DND-41 (cell line): Measurements from ENCODE around the gene RABL6.

Source experiments
- ATAC-seq: fragments of 200-7000 bp; cut with Tn5 transposase; 3 replicates; pipeline ENCODE4 v1.9.1; 2021; ENCODE audit warnings: low read depth; ENCODE audit not compliant: insufficient read depth
- DNase-seq: peaks from one replicate; pipeline ENCODE4 v3.0.0-alpha.2; 2020
- H2AFZ ChIP-seq: 2 replicates; pipeline ENCODE4 v1.6.0; 2012; ENCODE audit warnings: low read depth, low read length
- H3K27ac ChIP-seq: 2 replicates; pipeline ENCODE4 v1.5.1; 2012; ENCODE audit warnings: low read length, inconsistent platforms
- H3K27me3 ChIP-seq: fragments of 200-600 bp; sonication (generic); 2 replicates; pipeline ENCODE4 v1.6.0; 2012; ENCODE audit warnings: low read length, mild to moderate bottlenecking, inconsistent platforms; ENCODE audit not compliant: insufficient read depth, poor library complexity
- H3K36me3 ChIP-seq: 2 replicates; pipeline ENCODE4 v1.5.1; 2012; ENCODE audit warnings: low read length, inconsistent platforms; ENCODE audit not compliant: insufficient read depth
- H3K4me1 ChIP-seq: 2 replicates; pipeline ENCODE4 v1.5.1; 2012; ENCODE audit warnings: mild to moderate bottlenecking, low read length; ENCODE audit not compliant: insufficient read depth
- H3K4me2 ChIP-seq: 2 replicates; pipeline ENCODE4 v1.6.0; 2012; ENCODE audit warnings: mild to moderate bottlenecking, moderate library complexity, low read length, inconsistent platforms; ENCODE audit not compliant: insufficient read depth
- H3K4me3 ChIP-seq, 2 experiments: fragments of 200-600 bp in 1 of 2; shearing (Covaris generic) in 1 of 2; 2 replicates each; pipeline ENCODE4 v1.5.1; 2012 to 2016; ENCODE audit warnings: inconsistent platforms in 2 of 2, low read length in 2 of 2, mild to moderate bottlenecking in 2 of 2, low read depth in 1 of 2, moderate library complexity in 1 of 2
- H3K79me2 ChIP-seq: 2 replicates; pipeline ENCODE4 v1.6.0; 2012; ENCODE audit warnings: low read length, inconsistent platforms; ENCODE audit not compliant: insufficient read depth
- H3K9ac ChIP-seq: 2 replicates; pipeline ENCODE4 v1.6.0; 2012; ENCODE audit warnings: low read depth, mild to moderate bottlenecking, inconsistent platforms, low read length, moderate library complexity
- H3K9me3 ChIP-seq: 2 replicates; pipeline ENCODE4 v1.5.1; 2012; ENCODE audit warnings: low read length, moderate library complexity, mild to moderate bottlenecking, inconsistent platforms; ENCODE audit not compliant: insufficient read depth, severe bottlenecking
- H4K20me1 ChIP-seq: 2 replicates; pipeline ENCODE4 v1.6.0; 2012; ENCODE audit warnings: low read length; ENCODE audit not compliant: insufficient read depth
- EZH2 ChIP-seq: IDR thresholded peaks from 3 replicates; pipeline ENCODE4 v1.6.1; 2012; ENCODE audit warnings: borderline replicate concordance, low read depth, mild to moderate bottlenecking, moderate library complexity, low read length, inconsistent platforms; ENCODE audit not compliant: severe bottlenecking
- TF ChIP-seq, protein P1 (sequence below): IDR thresholded peaks from 2 replicates; pipeline ENCODE4 v1.5.1; 2012; ENCODE audit warnings: borderline replicate concordance, low read length, moderate library complexity, mild to moderate bottlenecking; ENCODE audit not compliant: poor library complexity, severe bottlenecking; ENCODE audit errors: extremely low read depth

Gene RABL6

GRCh38 chr9:136850866-136851775 is 43.4 kb downstream of the RABL6 start:
- H3K27ac ChIP-seq, result no peak overlapping the region
- no peak overlapping the region for H3K4me2 ChIP-seq
- TF ChIP-seq EZH2, result no peak
- TF ChIP-seq, protein P1, sequence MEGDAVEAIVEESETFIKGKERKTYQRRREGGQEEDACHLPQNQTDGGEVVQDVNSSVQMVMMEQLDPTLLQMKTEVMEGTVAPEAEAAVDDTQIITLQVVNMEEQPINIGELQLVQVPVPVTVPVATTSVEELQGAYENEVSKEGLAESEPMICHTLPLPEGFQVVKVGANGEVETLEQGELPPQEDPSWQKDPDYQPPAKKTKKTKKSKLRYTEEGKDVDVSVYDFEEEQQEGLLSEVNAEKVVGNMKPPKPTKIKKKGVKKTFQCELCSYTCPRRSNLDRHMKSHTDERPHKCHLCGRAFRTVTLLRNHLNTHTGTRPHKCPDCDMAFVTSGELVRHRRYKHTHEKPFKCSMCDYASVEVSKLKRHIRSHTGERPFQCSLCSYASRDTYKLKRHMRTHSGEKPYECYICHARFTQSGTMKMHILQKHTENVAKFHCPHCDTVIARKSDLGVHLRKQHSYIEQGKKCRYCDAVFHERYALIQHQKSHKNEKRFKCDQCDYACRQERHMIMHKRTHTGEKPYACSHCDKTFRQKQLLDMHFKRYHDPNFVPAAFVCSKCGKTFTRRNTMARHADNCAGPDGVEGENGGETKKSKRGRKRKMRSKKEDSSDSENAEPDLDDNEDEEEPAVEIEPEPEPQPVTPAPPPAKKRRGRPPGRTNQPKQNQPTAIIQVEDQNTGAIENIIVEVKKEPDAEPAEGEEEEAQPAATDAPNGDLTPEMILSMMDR, result no peak
- H3K79me2 ChIP-seq, result peaks cover 6% of the 10 kb centered on the region
- H3K27me3 ChIP-seq, result no peaks in the 10 kb centered on the region
- peaks cover 15% of the 10 kb centered on the region for H4K20me1 ChIP-seq
- H2AFZ ChIP-seq, result no peak overlapping the region
- peaks cover 18% of the 10 kb centered on the region for H3K4me1 ChIP-seq
- no peaks in the 10 kb centered on the region for H3K9me3 ChIP-seq
- no peak overlapping the region for H3K4me3 ChIP-seq
- no peak for ATAC-seq
- no peak overlapping the region for H3K9ac ChIP-seq
- H3K36me3 ChIP-seq, result peaks cover 23% of the 10 kb centered on the region
- DNase-seq, result no peak

GRCh38 chr9:136851941-136852663 is 44.4 kb downstream of the RABL6 start, which contains the start of gene MAMDC4:
MAMDC4 (plus strand) TSS chr9:136852346; CDS start chr9:136852417, 71 bp downstream.
- peaks cover 18% of the 10 kb centered on the region for H3K4me1 ChIP-seq
- TF ChIP-seq, protein P1, result no peak
- no peak for TF ChIP-seq EZH2
- no peak within 1 kb of the TSS for H3K27ac ChIP-seq
- no peak within 1 kb of the TSS for H2AFZ ChIP-seq
- no peaks in the 10 kb centered on the region for H3K27me3 ChIP-seq
- H4K20me1 ChIP-seq, result peaks cover 15% of the 10 kb centered on the region
- H3K4me2 ChIP-seq, result no peak within 1 kb of the TSS
- H3K36me3 ChIP-seq, result peaks cover 23% of the 10 kb centered on the region
- H3K4me3 ChIP-seq, result no peak within 1 kb of the TSS
- H3K9ac ChIP-seq, result no peak within 1 kb of the TSS
- H3K79me2 ChIP-seq, result peaks cover 6% of the 10 kb centered on the region
- no peaks in the 10 kb centered on the region for H3K9me3 ChIP-seq
- no peak for ATAC-seq
- DNase-seq, result no peak

- peaks cover 15% of the 10 kb centered on the region for H4K20me1 ChIP-seq
- no peaks in the 10 kb centered on the region for H3K27me3 ChIP-seq
- no peak overlapping the region for H2AFZ ChIP-seq
- H3K9me3 ChIP-seq, result no peaks in the 10 kb centered on the region
- H3K4me2 ChIP-seq, result no peak overlapping the region
- TF ChIP-seq EZH2, result no peak
- peaks cover 3% of the 10 kb centered on the region for H3K79me2 ChIP-seq
- peaks cover 23% of the 10 kb centered on the region for H3K36me3 ChIP-seq
- H3K27ac ChIP-seq, result no peak overlapping the region
- H3K4me1 ChIP-seq, result peaks cover 12% of the 10 kb centered on the region
- DNase-seq (no peak), ATAC-seq (no peak)
- no peak overlapping the region for H3K9ac ChIP-seq
- H3K4me3 ChIP-seq, result no peak overlapping the region
Measured at GRCh38 chr9:136852664-136853595, 45.2 kb downstream of the RABL6 start.
